ENCODE results near the gene ANKLE1.
"Not testable (repeated sequence)": the region's sequence is repeated elsewhere in the genome, so short reads cannot be mapped to it uniquely, and the experiment has no call there.

ANKLE1 gene

GRCh38 chr19:17285415-17286135 lies 3.9 kb downstream of the ANKLE1 start:
- no peak for DNase-seq

GRCh38 chr19:17286263-17286662 lies 4.6 kb downstream of the ANKLE1 start:
- DNase-seq = no peak

- no peak for DNase-seq
Observed at GRCh38 chr19:17286752-17287151, 5.1 kb downstream of the ANKLE1 start.

GRCh38 chr19:17289489-17289888 lies 7.8 kb downstream of the ANKLE1 start:
- no peak for DNase-seq

- DNase-seq = no peak
Observed at GRCh38 chr19:17292301-17293074, 10.8 kb downstream of the ANKLE1 start.

- DNase-seq = no peak
Observed at GRCh38 chr19:17293605-17294004, 11.9 kb downstream of the ANKLE1 start.

GRCh38 chr19:17294051-17294891 lies 12.6 kb downstream of the ANKLE1 start:
- no peak for DNase-seq

- DNase-seq = not testable (repeated sequence)
Observed at GRCh38 chr19:17295551-17295950, 13.8 kb downstream of the ANKLE1 start.

GRCh38 chr19:17296273-17296672 lies 14.6 kb downstream of the ANKLE1 start:
- DNase-seq = no peak

GRCh38 chr19:17296976-17297375 lies 15.3 kb downstream of the ANKLE1 start:
- no peak for DNase-seq

- DNase-seq = no peak
Observed at GRCh38 chr19:17300992-17301619, 19.4 kb downstream of the ANKLE1 start.

GRCh38 chr19:17302391-17303166 lies 20.9 kb downstream of the ANKLE1 start:
- no peak for DNase-seq

GRCh38 chr19:17303167-17303939 lies 21.7 kb downstream of the ANKLE1 start, which contains the start of gene ABHD8:
Gene ABHD8, minus strand, starts transcription at chr19:17303425. Its CDS starts 1,809 bp downstream, at chr19:17301616.
- DNase-seq = peak; percentile 72

GRCh38 chr19:17303940-17304267 lies 22.2 kb downstream of the ANKLE1 start:
- DNase-seq = no peak

- no peak for DNase-seq
Observed at GRCh38 chr19:17304386-17305215, 22.9 kb downstream of the ANKLE1 start.

GRCh38 chr19:17305216-17305516 lies 23.5 kb downstream of the ANKLE1 start:
- DNase-seq = no peak

- DNase-seq = peak; percentile 98
Observed at GRCh38 chr19:17305517-17306284, 24.0 kb downstream of the ANKLE1 start, which contains the start of gene MRPL34. Gene MRPL34, plus strand, starts transcription at chr19:17305872. Its CDS starts 21 bp downstream, at chr19:17305893.

- DNase-seq = no peak
Observed at GRCh38 chr19:17306285-17306714, 24.6 kb downstream of the ANKLE1 start.

- DNase-seq = no peak
Observed at GRCh38 chr19:17307876-17308377, 26.2 kb downstream of the ANKLE1 start.

Data from NCI-H1417 treated with DMSO at 0.1 percent for 48 hours (cell line).